Astrocyte (in vitro differentiated cells and primary cell): ENCODE results near the gene SUGT1. TPM values are rescaled to one million over a fixed set of nuclear protein-coding genes. Genes with fewer than 3 reads are reported as not detected.
A peak's percentile ranks its signal among the peaks of the same experiment; 100 is the strongest.
"Not testable (repeated sequence)": the region's sequence is repeated elsewhere in the genome, so short reads cannot be mapped to it uniquely, and the experiment has no call there.

Experiments used
- DNase-seq: peaks from one replicate; pipeline ENCODE4 v3.0.0-alpha.2; 2010; ENCODE audit warnings: low read depth
- FAIRE-seq: peaks from 2 replicates; lab custom pipeline; 2011; peaks lifted over from hg19 to GRCh38; lab: Jason Lieb, UNC
- H2AFZ ChIP-seq: 2 replicates; pipeline ENCODE4 v1.6.0; 2012; ENCODE audit warnings: low read depth, low read length, inconsistent platforms
- H3K27ac ChIP-seq: 2 replicates; pipeline ENCODE4 v1.5.1; 2011; ENCODE audit warnings: low read depth, low read length, inconsistent platforms
- H3K27me3 ChIP-seq: 2 replicates; pipeline ENCODE4 v1.6.0; 2011; ENCODE audit warnings: low read length, inconsistent platforms; ENCODE audit not compliant: insufficient read depth
- H3K36me3 ChIP-seq: 2 replicates; pipeline ENCODE4 v1.5.1; 2011; ENCODE audit warnings: low read length, inconsistent platforms; ENCODE audit not compliant: insufficient read depth
- H3K4me1 ChIP-seq: 2 replicates; pipeline ENCODE4 v1.5.1; 2011; ENCODE audit warnings: low read length, inconsistent platforms; ENCODE audit not compliant: insufficient read depth
- H3K4me2 ChIP-seq: 2 replicates; pipeline ENCODE4 v1.6.0; 2012; ENCODE audit warnings: low read length, inconsistent platforms
- H3K4me3 ChIP-seq: 2 replicates; pipeline ENCODE4 v1.5.1; 2011; ENCODE audit warnings: low read depth, mild to moderate bottlenecking, low read length, inconsistent platforms; ENCODE audit not compliant: insufficient read depth
- H3K79me2 ChIP-seq: 2 replicates; pipeline ENCODE4 v1.6.0; 2012; ENCODE audit warnings: mild to moderate bottlenecking, low read length, inconsistent platforms; ENCODE audit not compliant: insufficient read depth
- H3K9ac ChIP-seq: 2 replicates; pipeline ENCODE4 v1.6.0; 2012; ENCODE audit warnings: mild to moderate bottlenecking, low read length, inconsistent platforms
- H3K9me3 ChIP-seq: 2 replicates; pipeline ENCODE4 v1.5.1; 2012; ENCODE audit warnings: low read depth, mild to moderate bottlenecking, low read length, inconsistent platforms; ENCODE audit not compliant: insufficient read depth
- H4K20me1 ChIP-seq: 2 replicates; pipeline ENCODE4 v1.6.0; 2012; ENCODE audit warnings: low read length, inconsistent platforms; ENCODE audit not compliant: insufficient read depth
- H3K27ac Mint-ChIP-seq: one replicate; pipeline ENCODE4 v1.8.0; 2021; ENCODE audit warnings: mild to moderate bottlenecking, mixed read lengths; ENCODE audit not compliant: unreplicated experiment
- H3K27me3 Mint-ChIP-seq: one replicate; pipeline ENCODE4 v1.8.0; 2021; ENCODE audit warnings: low read depth, mixed read lengths; ENCODE audit not compliant: unreplicated experiment
- H3K36me3 Mint-ChIP-seq: one replicate; pipeline ENCODE4 v1.8.0; 2021; ENCODE audit warnings: low read depth, mixed read lengths; ENCODE audit not compliant: unreplicated experiment
- H3K4me1 Mint-ChIP-seq: one replicate; pipeline ENCODE4 v1.8.0; 2021; ENCODE audit warnings: low read depth, mixed read lengths; ENCODE audit not compliant: unreplicated experiment
- H3K4me3 Mint-ChIP-seq: one replicate; pipeline ENCODE4 v1.8.0; 2021; ENCODE audit warnings: mild to moderate bottlenecking, moderate library complexity, mixed read lengths; ENCODE audit not compliant: unreplicated experiment
- H3K9me3 Mint-ChIP-seq: one replicate; pipeline ENCODE4 v1.8.0; 2021; ENCODE audit warnings: mild to moderate bottlenecking, mixed read lengths; ENCODE audit not compliant: unreplicated experiment
- CTCF ChIP-seq: IDR thresholded peaks from 2 replicates; pipeline ENCODE4 v1.5.1; 2011; ENCODE audit warnings: low read depth, mild to moderate bottlenecking, inconsistent platforms, low read length, moderate library complexity; ENCODE audit not compliant: insufficient read depth
- EZH2 ChIP-seq: IDR thresholded peaks from 2 replicates; pipeline ENCODE4 v1.6.1; 2012; ENCODE audit warnings: mild to moderate bottlenecking, low read length, inconsistent platforms; ENCODE audit not compliant: insufficient read depth
- total RNA-seq: library from RNA; stranded (reverse); gene quantifications from 2 replicates; pipeline ENCODE4 v1.2.1, GENCODE V29; 2021

The SUGT1 gene
- total RNA-seq, 1 donor from 2014 or later: 87.3 TPM

GRCh38 chr13:52615812-52616211 lies 36.8 kb upstream of the SUGT1 start:
- H3K27ac ChIP-seq: no peak overlapping the region
- peaks cover 27% of the 10 kb centered on the region for H3K79me2 ChIP-seq
- no peak overlapping the region for H2AFZ ChIP-seq
- H3K27ac Mint-ChIP-seq: no peak overlapping the region
- no peaks in the 10 kb centered on the region for H3K36me3 ChIP-seq
- TF ChIP-seq CTCF (no peak), EZH2 (no peak)
- H3K9ac ChIP-seq: no peak overlapping the region
- DNase-seq: no peak
- H3K4me1 ChIP-seq: peaks cover 5% of the 10 kb centered on the region
- no peaks in the 10 kb centered on the region for H3K9me3 Mint-ChIP-seq
- no peaks in the 10 kb centered on the region for H3K27me3 Mint-ChIP-seq
- H3K4me1 Mint-ChIP-seq: peaks cover 4% of the 10 kb centered on the region
- no peaks in the 10 kb centered on the region for H3K27me3 ChIP-seq
- H3K4me2 ChIP-seq: no peak overlapping the region
- no peak for FAIRE-seq
- no peaks in the 10 kb centered on the region for H3K9me3 ChIP-seq
- no peak overlapping the region for H3K4me3 Mint-ChIP-seq
- no peaks in the 10 kb centered on the region for H3K36me3 Mint-ChIP-seq
- H4K20me1 ChIP-seq: no peaks in the 10 kb centered on the region
- H3K4me3 ChIP-seq: no peak overlapping the region

GRCh38 chr13:52617070-52618060 lies 35.3 kb upstream of the SUGT1 start:
- Histone ChIP-seq H3K4me1 (peaks cover 5% of the 10 kb centered on the region), H3K9me3 (no peaks in the 10 kb centered on the region), H3K36me3 (no peaks in the 10 kb centered on the region), H3K4me2 (peak overlapping the region; percentile 88), H3K9ac (peak overlapping the region; percentile 96), H3K79me2 (peaks cover 27% of the 10 kb centered on the region), H3K27me3 (no peaks in the 10 kb centered on the region), H2AFZ (peak overlapping the region; percentile 91), H3K4me3 (peak overlapping the region; percentile 98), H3K27ac (peak overlapping the region; percentile 50), H4K20me1 (no peaks in the 10 kb centered on the region)
- peaks cover 4% of the 10 kb centered on the region for H3K4me1 Mint-ChIP-seq
- peak overlapping the region; percentile 96 for H3K27ac Mint-ChIP-seq
- no peaks in the 10 kb centered on the region for H3K9me3 Mint-ChIP-seq
- DNase-seq (peak; percentile 76), FAIRE-seq (no peak)
- no peaks in the 10 kb centered on the region for H3K36me3 Mint-ChIP-seq
- H3K27me3 Mint-ChIP-seq: no peaks in the 10 kb centered on the region
- H3K4me3 Mint-ChIP-seq: peak overlapping the region; percentile 100
- TF ChIP-seq EZH2 (no peak), CTCF (no peak)

- DNase-seq, H3K4me1 Mint-ChIP-seq, H3K36me3 Mint-ChIP-seq, H3K4me2 ChIP-seq, H3K27ac ChIP-seq, H3K9me3 ChIP-seq, H3K27me3 ChIP-seq, H3K27me3 Mint-ChIP-seq, H4K20me1 ChIP-seq, H3K27ac Mint-ChIP-seq, H2AFZ ChIP-seq, H3K4me3 ChIP-seq, H3K9me3 Mint-ChIP-seq, H3K4me1 ChIP-seq, H3K9ac ChIP-seq, H3K79me2 ChIP-seq, H3K4me3 Mint-ChIP-seq, FAIRE-seq: not testable (repeated sequence)
- H3K36me3 ChIP-seq: peaks cover 15% of the 10 kb centered on the region
These were observed 21.4 kb upstream of the SUGT1 start for GRCh38 chr13:52631083-52631690.
